ENCODE measurements around the gene INTS11. TPM values are rescaled to one million over a fixed set of nuclear protein-coding genes. Genes with fewer than 3 reads are reported as not detected.

The INTS11 gene
- total and polyA plus RNA-seq, 2 of the 13 experiments (the other 11 are each of a cell fraction or from before 2014, with no cell fraction given) = 52.8 to 94.8 TPM

GRCh38 chr1:1307923-1308755 lies 16.3 kb downstream of the INTS11 start, which contains the start of the genes ACAP3 and PUSL1 (continued):
- TF ChIP-seq ZBTB33 (CRISPR knock-in tag; IDR thresholded peaks at IDR 0.05) (no peak), HMG20A (CRISPR knock-in tag; IDR thresholded peaks at IDR 0.05; ENCODE audit: borderline replicate concordance) (no peak), ZSCAN21 (CRISPR knock-in tag; IDR thresholded peaks at IDR 0.05; ENCODE audit: borderline replicate concordance) (peak; percentile 59), ZNF367 (CRISPR knock-in tag; IDR thresholded peaks at IDR 0.05; ENCODE audit: borderline replicate concordance) (no peak), UBTF (CRISPR knock-in tag; IDR thresholded peaks at IDR 0.05) (peak; percentile 32), HOXD1 (CRISPR knock-in tag; IDR thresholded peaks at IDR 0.05) (peak; percentile 76; the same call in 1 of the 2 replicates), FOXP1 (IDR thresholded peaks at IDR 0.05) (no peak), FOXP1 (CRISPR knock-in tag; IDR thresholded peaks at IDR 0.05) (no peak), RARA (CRISPR knock-in tag; IDR thresholded peaks at IDR 0.05) (no peak), TOE1 (CRISPR knock-in tag; IDR thresholded peaks at IDR 0.05) (no peak), ETS1 (CRISPR knock-in tag; IDR thresholded peaks at IDR 0.05) (0 out of 2 replicates have a peak, but pooled peaks have one; percentile 63), GRHL1 (CRISPR knock-in tag; conservative IDR thresholded peaks at IDR 0.05) (no peak), HBP1 (CRISPR knock-in tag; IDR thresholded peaks at IDR 0.05; ENCODE audit: low read depth) (peak; percentile 57), SP5 (CRISPR knock-in tag; IDR thresholded peaks at IDR 0.05; ENCODE audit: borderline replicate concordance, low read depth) (peak; percentile 23; the same call in 1 of the 2 replicates), MYC (CRISPR knock-in tag; IDR thresholded peaks at IDR 0.05; ENCODE audit: borderline replicate concordance) (peak; percentile 93), MAFK (conservative IDR thresholded peaks at IDR 0.05 in 1 of 2, IDR thresholded peaks at IDR 0.05 in 1 of 2; ENCODE audit: low read length in 2 of 2) (no peak), ZBTB21 (CRISPR knock-in tag; IDR thresholded peaks at IDR 0.05) (peak; percentile 25; the same call in 1 of the 2 replicates)
